ENCODE results near the gene ULK2.

DNA sequence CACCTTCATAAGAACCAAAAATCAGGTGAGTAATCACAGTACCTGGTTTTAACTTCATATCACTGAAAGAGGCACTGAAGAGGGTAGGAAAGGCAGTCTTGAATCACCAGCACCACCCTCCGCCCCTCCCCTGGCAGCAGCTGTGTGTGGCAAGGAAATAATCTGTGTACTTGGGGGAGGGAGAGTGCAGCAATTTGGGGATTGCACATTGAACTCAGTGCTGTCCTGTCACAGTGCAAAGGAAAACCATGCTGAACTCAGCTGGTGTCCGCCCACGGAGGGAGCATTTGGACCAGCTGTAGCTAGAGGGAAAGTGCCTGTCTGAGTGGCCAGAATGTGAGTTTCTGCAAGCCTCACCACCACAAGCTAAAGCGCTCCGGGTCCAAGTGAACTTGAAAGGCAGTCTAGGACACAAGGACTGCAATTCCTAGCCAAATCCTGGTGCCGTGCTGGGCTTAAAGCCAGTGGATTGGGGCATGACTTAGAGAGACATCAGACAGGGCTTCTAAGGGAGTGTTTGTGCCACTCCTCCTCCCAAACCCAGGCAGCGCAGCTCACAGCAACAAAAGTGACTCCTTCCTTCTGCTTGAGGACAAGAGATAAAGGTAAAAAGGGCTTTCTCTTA lies 79.9 kb downstream of the ULK2 start:
- TF ChIP-seq, protein P1, sequence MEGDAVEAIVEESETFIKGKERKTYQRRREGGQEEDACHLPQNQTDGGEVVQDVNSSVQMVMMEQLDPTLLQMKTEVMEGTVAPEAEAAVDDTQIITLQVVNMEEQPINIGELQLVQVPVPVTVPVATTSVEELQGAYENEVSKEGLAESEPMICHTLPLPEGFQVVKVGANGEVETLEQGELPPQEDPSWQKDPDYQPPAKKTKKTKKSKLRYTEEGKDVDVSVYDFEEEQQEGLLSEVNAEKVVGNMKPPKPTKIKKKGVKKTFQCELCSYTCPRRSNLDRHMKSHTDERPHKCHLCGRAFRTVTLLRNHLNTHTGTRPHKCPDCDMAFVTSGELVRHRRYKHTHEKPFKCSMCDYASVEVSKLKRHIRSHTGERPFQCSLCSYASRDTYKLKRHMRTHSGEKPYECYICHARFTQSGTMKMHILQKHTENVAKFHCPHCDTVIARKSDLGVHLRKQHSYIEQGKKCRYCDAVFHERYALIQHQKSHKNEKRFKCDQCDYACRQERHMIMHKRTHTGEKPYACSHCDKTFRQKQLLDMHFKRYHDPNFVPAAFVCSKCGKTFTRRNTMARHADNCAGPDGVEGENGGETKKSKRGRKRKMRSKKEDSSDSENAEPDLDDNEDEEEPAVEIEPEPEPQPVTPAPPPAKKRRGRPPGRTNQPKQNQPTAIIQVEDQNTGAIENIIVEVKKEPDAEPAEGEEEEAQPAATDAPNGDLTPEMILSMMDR (IDR thresholded peaks at IDR 0.05), result no peak
- TF ChIP-seq POLR2A (IDR thresholded peaks at IDR 0.05), result no peak

All from adrenal gland (tissue), 5 donors.